Measurements from ENCODE around the gene ILK. TPM values are rescaled to one million over a fixed set of nuclear protein-coding genes. Genes with fewer than 3 reads are reported as not detected.

Gene ILK
- 100 to 1,000 TPM in 1 of 2 donors, 10 to 100 TPM in 1; 92.7 to 149 TPM for total RNA-seq
- long read RNA-seq, transcript ILK-202 (12 exons, 2,074 nt) = minor isoform, 5 of 290 reads
- long read RNA-seq, transcript ILK-201 (13 exons, 1,802 nt) = minor isoform, 89 of 290 reads
- long read RNA-seq, transcript ILK-203 (13 exons, 1,692 nt) = major isoform, 167 of 290 reads
- long read RNA-seq, partial matches to known transcripts = 14 of 290 reads
- long read RNA-seq, other reads (novel, unspliced or antisense) = 11 of 290 reads

DNA sequence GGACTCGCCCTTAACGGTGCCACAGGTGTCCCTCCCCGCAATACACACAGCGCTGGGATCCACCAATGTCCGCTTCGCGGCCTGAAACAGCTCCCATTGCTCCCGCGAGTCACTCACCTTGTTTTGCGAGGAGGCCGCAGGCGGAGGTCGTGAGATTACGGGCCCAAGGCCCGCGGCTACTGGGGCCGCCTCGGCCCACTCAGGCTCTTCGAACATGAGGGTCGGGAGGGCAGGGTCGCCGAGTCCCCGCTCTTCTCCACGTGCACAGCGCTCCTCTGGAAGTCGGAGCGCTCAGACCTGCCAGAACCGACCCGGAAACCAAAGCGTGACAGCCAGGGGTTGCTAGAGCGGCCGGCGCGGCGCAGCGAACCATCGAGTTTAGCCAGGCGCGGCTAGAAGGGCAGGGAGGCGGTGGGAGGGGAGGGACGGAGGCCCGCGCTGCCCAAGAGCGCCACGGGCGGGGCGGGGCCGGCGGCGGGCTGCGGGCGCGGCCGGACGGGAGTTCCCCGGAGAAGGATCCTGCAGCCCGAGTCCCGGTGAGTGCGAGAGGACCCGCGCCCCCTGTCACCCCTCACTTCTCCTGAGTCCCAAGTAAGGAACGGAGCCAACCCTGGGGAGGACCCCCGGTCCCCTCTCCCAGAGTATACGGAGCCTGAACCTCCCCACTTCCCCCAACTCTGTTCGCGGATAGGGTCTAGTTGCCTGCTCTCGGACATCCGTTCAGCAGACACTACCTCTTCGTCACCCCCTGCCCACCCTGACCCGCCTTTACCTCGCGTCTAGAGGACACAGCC lies at the start of gene ILK, which contains the start of gene RRP8:
Gene ILK, plus strand, starts transcription at position 488 of the 794 bp plus-strand sequence. CDS start 498 bp downstream, outside the sequence.
Gene RRP8, minus strand, starts transcription at position 330 of the 794 bp plus-strand sequence. Its CDS starts 114 bp downstream, at position 216.
- ATAC-seq = peak; percentile 91
- intact Hi-C loops (cut with DNase I, micrococcal nuclease) = no loop called here
- peak; percentile 92 to 93 for DNase-seq

GRCh38 chr11:6554828-6555706 lies 48.5 kb upstream of the ILK start:
- ATAC-seq = no peak
- intact Hi-C loops (cut with DNase I, micrococcal nuclease) = no loop called here

DNA sequence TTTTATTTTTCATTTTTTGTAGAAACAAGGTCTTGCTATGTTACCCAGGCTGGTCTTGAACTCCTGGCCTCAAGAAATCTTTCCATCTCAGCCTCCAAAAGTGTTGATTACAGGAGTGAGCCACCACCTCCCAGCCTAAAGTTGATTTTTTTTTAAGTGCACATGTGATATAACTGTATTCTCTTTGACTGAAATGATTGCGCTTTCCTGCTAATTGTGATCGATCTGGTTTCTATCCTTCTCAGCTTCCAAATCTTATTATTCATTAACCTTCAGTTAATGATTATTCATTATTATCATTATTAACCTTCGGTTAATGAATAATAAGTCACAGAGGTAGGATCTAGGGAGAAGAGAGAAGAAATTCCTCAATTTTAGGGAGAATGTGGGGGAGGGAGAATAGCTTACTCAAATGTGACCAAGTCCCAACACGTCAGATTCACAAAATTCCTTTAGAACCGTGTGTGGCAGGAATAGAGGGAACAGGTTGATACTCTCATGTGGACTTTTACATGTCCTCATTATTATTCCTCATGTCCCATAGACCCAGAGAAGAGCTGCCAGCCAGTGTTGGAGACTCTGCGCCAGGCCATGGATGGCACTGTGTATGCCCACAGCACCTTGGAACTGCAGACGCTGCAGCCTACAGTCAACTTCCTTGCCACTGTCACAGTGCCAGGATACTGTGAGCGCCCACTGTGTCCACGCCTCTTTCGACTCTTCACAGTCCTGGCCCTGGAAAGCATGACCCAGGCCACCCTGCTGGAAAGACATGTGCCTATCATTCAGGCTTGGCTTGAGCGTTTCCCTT lies 47.2 kb upstream of the ILK start:
- intact Hi-C loops (cut with DNase I, micrococcal nuclease) = no loop called here
- ATAC-seq (no peak), DNase-seq (no peak)

More at GRCh38 chr11:6554828-6555706, 48.5 kb upstream of the ILK start:
- no peak for DNase-seq

GRCh38 chr11:6557063-6557462 lies 46.5 kb upstream of the ILK start:
- DNase-seq (no peak), ATAC-seq (no peak)
- intact Hi-C loops (cut with DNase I, micrococcal nuclease) = no loop called here

- DNase-seq = no peak
- ATAC-seq = no peak
- intact Hi-C loops (cut with DNase I, micrococcal nuclease) = no loop called here
These were observed 45.6 kb upstream of the ILK start for GRCh38 chr11:6557761-6558674.

DNA sequence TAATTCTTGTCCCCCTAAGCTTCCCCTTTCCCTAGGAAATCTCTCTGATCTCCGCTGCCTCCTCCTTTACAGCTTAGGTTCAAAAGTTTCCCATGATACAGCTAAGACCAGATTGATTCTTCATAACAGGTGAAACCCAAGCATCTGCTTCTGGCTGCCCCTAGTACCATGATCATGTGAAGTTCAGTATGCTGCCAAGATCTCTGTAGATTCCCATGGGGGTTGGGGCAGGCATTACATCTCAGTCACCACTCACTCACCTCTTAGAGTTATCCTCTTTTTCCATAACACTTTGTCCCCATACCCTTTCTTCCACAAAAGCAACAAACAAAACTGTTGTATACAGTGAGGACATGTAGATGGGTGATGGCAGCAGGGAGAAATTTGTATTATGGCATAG lies 44.2 kb upstream of the ILK start:
- DNase-seq (no peak), ATAC-seq (no peak)
- intact Hi-C loops (cut with DNase I, micrococcal nuclease) = no loop called here

DNA sequence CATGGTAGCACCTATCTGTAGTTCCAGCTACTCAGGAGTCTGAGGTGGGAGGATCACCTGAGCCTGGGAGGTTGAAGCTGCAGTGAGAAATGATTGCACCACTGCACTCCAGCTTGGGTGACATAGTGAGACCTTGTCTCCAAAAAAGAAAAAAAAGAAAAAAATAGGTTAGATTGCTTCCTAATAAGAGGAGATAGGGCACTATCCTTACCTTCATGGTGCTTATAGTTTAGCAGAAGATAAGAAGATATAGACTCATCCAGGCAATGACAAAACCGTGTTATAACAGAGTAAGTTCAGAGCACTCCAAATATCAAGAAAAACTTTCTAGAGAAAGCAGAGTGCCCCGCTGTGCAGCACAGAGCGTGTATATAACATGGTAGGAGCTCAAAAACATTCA lies 42.3 kb upstream of the ILK start:
- DNase-seq (no peak), ATAC-seq (no peak)
- intact Hi-C loops (cut with DNase I, micrococcal nuclease) = no loop called here

DNA sequence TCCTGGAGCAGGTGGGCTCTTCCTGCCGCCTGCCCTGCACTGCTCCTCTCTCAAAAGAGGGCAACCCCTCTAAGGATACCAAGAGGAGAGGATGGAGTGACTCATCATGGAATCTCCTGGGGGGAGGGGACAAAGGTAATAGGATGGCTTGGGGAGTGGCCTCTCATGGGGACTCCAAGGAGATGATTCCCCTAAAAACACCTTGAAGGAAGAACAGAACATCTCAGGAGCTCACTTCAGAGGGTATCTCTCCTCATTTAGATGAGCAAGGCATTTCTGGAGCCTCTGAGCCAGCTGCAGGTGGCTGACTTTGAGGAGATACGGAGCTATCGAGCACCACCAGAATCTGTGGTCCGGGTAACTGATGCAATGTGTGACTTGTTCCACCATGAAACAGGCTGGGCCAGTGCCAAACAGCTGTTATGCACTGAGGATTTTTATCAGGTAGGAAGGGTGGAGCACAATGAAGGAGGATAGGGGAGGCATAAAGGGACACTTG lies 40.4 kb upstream of the ILK start:
- no peak for ATAC-seq
- intact Hi-C loops (cut with DNase I, micrococcal nuclease) = no loop called here
- no peak for DNase-seq

- intact Hi-C loops (cut with DNase I, micrococcal nuclease) = no loop called here
- ATAC-seq (no peak), DNase-seq (no peak)
These were observed 39.9 kb upstream of the ILK start for GRCh38 chr11:6563667-6564066.

GRCh38 chr11:6565325-6565724 lies 38.2 kb upstream of the ILK start:
- intact Hi-C loops (cut with DNase I, micrococcal nuclease) = no loop called here
- DNase-seq (no peak), ATAC-seq (no peak)

- intact Hi-C loops (cut with DNase I, micrococcal nuclease) = no loop called here
These were observed 37.4 kb upstream of the ILK start for GRCh38 chr11:6565988-6566703.

DNA sequence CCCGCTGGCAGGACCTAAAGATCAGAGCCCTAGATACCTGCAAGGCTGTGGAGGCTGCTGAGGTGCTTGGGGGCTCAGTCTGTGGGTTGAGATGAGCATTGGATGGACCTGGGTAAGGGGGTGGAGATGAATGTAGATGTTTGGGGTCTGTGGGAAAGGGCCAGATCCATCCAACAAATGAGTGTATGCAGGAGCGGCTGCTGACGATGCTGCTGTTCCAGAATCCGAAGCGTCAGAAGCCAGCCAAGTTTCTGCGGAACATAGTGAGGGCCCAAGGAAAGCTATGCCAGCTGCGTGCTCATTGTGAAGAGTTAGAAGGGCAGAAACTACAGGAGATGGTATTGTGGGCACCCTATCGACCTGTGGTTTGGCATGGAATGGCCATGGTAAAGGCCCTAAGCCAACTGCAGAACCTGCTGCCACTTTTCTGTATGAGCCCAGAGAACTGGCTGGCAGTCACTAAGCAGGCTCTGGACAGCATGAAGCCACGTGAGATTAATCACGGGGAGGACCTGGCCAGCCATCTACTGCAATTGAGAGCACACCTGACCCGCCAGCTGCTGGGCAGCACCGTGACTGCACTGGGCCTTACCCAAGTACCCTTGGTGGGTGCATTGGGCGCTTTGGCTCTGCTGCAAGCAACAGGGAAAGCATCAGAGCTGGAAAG lies 36.7 kb upstream of the ILK start:
- DNase-seq = no peak
- intact Hi-C loops (cut with DNase I, micrococcal nuclease) = no loop called here
- no peak for ATAC-seq

More at GRCh38 chr11:6565988-6566703, 37.4 kb upstream of the ILK start:
- DNase-seq = no peak
- no peak for ATAC-seq

DNA sequence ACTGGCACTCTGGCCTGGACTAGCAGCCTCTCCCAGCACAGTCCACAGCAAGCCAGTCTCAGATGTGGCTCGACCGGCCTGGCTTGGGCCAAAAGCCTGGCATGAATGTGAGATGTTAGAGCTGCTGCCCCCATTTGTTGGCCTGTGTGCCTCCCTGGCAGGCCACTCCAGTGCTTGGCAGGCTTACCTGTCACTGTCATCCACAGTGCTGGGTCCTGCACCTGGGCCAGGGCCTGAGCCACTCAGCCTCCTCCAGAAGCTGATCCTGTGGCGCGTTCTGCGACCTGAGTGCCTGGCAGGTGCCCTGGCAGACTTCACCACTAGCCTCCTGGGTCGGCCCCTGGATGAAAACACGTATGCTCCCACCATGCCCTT lies 36.2 kb upstream of the ILK start:
- ATAC-seq (no peak), DNase-seq (no peak)
- intact Hi-C loops (cut with DNase I, micrococcal nuclease) = no loop called here

GRCh38 chr11:6568191-6568918 lies 35.2 kb upstream of the ILK start:
- peak in 1 of 2 donors; percentile 28 for DNase-seq

DNA sequence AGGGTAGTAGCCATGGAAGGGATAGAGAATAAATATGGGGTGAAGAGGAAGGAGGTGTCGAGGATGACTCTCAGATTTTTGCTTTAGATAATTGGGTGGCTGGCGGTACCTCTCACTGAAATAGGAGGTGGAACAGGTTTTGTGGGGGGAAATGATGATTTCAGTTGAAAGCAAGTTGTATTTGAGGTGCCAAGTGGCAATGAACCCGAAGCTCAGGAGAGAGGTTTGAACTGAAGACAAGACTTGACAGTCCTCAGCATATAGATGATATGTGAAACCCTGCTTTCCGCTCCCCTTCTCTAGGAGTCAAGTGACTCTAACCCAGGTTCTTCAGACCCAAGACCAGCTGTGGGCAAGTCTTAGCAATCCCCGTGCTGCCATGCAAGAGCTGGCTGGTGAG lies 33.9 kb upstream of the ILK start:
- intact Hi-C loops (cut with DNase I, micrococcal nuclease) = no loop called here
- DNase-seq (no peak), ATAC-seq (no peak)

More at GRCh38 chr11:6568191-6568918, 35.2 kb upstream of the ILK start:
- intact Hi-C loops (cut with DNase I, micrococcal nuclease) = no loop called here
- ATAC-seq = peak; percentile 37
